ENCODE data around the gene ZBTB9. TPM values are rescaled to one million over a fixed set of nuclear protein-coding genes. Genes with fewer than 3 reads are reported as not detected.

Gene ZBTB9
- total RNA-seq, 1 experiment from 2014 or later, result 19.4 TPM

GRCh38 chr6:33492093-33492492 is 37.7 kb downstream of the ZBTB9 start (continued):
- no peak for TF ChIP-seq ZNF532 (CRISPR knock-in tag; IDR thresholded peaks at IDR 0.05; ENCODE audit: borderline replicate concordance)
- TF ChIP-seq CREM (CRISPR knock-in tag; IDR thresholded peaks at IDR 0.05), result no peak
- TF ChIP-seq PRRX2 (CRISPR knock-in tag; IDR thresholded peaks at IDR 0.05), result no peak
- TF ChIP-seq SMAD4 (CRISPR knock-in tag; IDR thresholded peaks at IDR 0.05), result no peak
- no peak for TF ChIP-seq ZMAT4 (CRISPR knock-in tag; IDR thresholded peaks at IDR 0.05)
- no peak for TF ChIP-seq NR3C1 (CRISPR knock-in tag; conservative IDR thresholded peaks at IDR 0.05; ENCODE audit: low read depth)

- no peak for TF ChIP-seq SMAD3 (CRISPR knock-in tag; IDR thresholded peaks at IDR 0.05; ENCODE audit: borderline replicate concordance)
- TF ChIP-seq ZNF396 (CRISPR knock-in tag; IDR thresholded peaks at IDR 0.05; ENCODE audit: borderline replicate concordance), result no peak
- TF ChIP-seq FOXP1 (CRISPR knock-in tag; IDR thresholded peaks at IDR 0.05; ENCODE audit: borderline replicate concordance), result no peak
- TF ChIP-seq MLX (CRISPR knock-in tag; IDR thresholded peaks at IDR 0.05), result no peak
- TF ChIP-seq HMGA2 (CRISPR knock-in tag; IDR thresholded peaks at IDR 0.05), result no peak
- TF ChIP-seq NR2C2 (CRISPR knock-in tag; IDR thresholded peaks at IDR 0.05), result no peak
- no peak for TF ChIP-seq ZNF671 (CRISPR knock-in tag; IDR thresholded peaks at IDR 0.05)
- TF ChIP-seq PRRX2 (CRISPR knock-in tag; IDR thresholded peaks at IDR 0.05), result no peak
- no peak for TF ChIP-seq ZNF317 (CRISPR knock-in tag; IDR thresholded peaks at IDR 0.05; ENCODE audit: borderline replicate concordance, low read depth)
- TF ChIP-seq NR3C1 (CRISPR knock-in tag; conservative IDR thresholded peaks at IDR 0.05; ENCODE audit: low read depth), result no peak
- TF ChIP-seq ERG (CRISPR knock-in tag; IDR thresholded peaks at IDR 0.05), result no peak
- TF ChIP-seq ZNF425 (CRISPR knock-in tag; conservative IDR thresholded peaks at IDR 0.05), result no peak
- no peak for TF ChIP-seq ZNF532 (CRISPR knock-in tag; IDR thresholded peaks at IDR 0.05; ENCODE audit: borderline replicate concordance)
- TF ChIP-seq IRF1 (CRISPR knock-in tag; IDR thresholded peaks at IDR 0.05), result no peak
- TF ChIP-seq CDX4 (CRISPR knock-in tag; IDR thresholded peaks at IDR 0.05; ENCODE audit: borderline replicate concordance), result no peak
- no peak for ATAC-seq
- CTCF ChIA-PET, result interaction anchor here (1.5 kb wide), 1 partner anchor 15 kb away, joined by 5 read pairs; no protein-coding TSS in a partner anchor
These were observed 42.8 kb downstream of the ZBTB9 start for GRCh38 chr6:33497157-33497556.

More at GRCh38 chr6:33497157-33497556, 42.8 kb downstream of the ZBTB9 start:
- Mint-ChIP-seq H3K27me3 (ENCODE audit: low read depth) (peaks cover 5% of the 10 kb centered on the region), H3K36me3 (peaks cover 5% of the 10 kb centered on the region), H3K9me3 (peaks cover 12% of the 10 kb centered on the region), H3K4me3 (no peak overlapping the region), H3K27ac (no peak overlapping the region), H3K4me1 (no peaks in the 10 kb centered on the region)
- POLR2A ChIA-PET, result no interaction called here
- no peak for DNase-seq (ENCODE audit: low spot score)

All from WTC11 (cell line).